ENCODE measurements around the gene TPM3. TPM values are rescaled to one million over a fixed set of nuclear protein-coding genes. Genes with fewer than 3 reads are reported as not detected.

Gene TPM3
- total RNA-seq, 4 donors from 2014 or later = 227 to 352 (median 298) TPM

DNA sequence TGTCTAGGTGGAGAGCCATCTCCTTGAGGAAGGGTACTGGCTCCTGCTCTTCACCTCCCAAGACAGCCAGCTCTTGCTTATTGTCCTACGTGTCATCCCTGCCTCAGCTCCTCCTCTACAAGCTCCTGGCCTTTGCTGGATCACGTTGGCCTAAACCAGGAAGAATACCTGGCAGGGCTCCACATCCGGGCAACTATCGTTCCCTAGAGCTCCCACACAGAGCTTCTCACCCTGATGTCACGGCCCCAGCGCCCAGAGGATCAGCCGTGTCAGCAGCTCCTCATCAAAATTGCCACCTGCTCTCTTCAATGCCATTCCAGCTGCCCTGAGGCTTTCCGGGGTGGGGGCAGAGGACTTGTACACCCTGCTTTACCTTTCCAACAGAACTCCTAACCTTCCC, 1.9 kb upstream of the TPM3 start:
- Histone ChIP-seq H3K27ac (no peak overlapping the region), H3K36me3 (no peaks in the 10 kb centered on the region), H3K4me3 (replicated peaks in 1 of 3) (no peak overlapping the region), H3K9me3 (no peaks in the 10 kb centered on the region), H3K27me3 (no peaks in the 10 kb centered on the region), H3K4me1 (no peaks in the 10 kb centered on the region)
- 42 to 53% methylated on average over 7 to 8 of the region's 8 CpGs for WGBS, 2 donors
- TF ChIP-seq CTCF (IDR thresholded peaks at IDR 0.05) = no peak
- no peak for TF ChIP-seq POLR2A (IDR thresholded peaks at IDR 0.05)
- peak in 1 of 2 donors; percentile 19 for DNase-seq
- intact Hi-C loops (cut with DNase I) = no loop called here

- 39 to 45% methylated on average over 3 of the region's 3 CpGs for WGBS, 2 donors
- intact Hi-C loops (cut with DNase I) = no loop called here
- Histone ChIP-seq H3K4me3 (replicated peaks in 1 of 3) (no peak overlapping the region), H3K27ac (no peak overlapping the region), H3K27me3 (no peaks in the 10 kb centered on the region), H3K9me3 (no peaks in the 10 kb centered on the region), H3K36me3 (no peaks in the 10 kb centered on the region), H3K4me1 (no peaks in the 10 kb centered on the region)
- TF ChIP-seq CTCF (IDR thresholded peaks at IDR 0.05) (no peak), POLR2A (IDR thresholded peaks at IDR 0.05) (no peak)
- DNase-seq = no peak
These were observed 576 bp upstream of the TPM3 start for GRCh38 chr1:154192476-154192875.

GRCh38 chr1:154190550-154190949, 1.4 kb downstream of the TPM3 start:
- intact Hi-C loops (cut with DNase I) = no loop called here
- no peak overlapping the region for H3K27ac ChIP-seq
- WGBS, 2 donors = 35 to 44% methylated on average over 1 of the region's 1 CpG
- no peaks in the 10 kb centered on the region for H3K4me1 ChIP-seq
- no peaks in the 10 kb centered on the region for H3K36me3 ChIP-seq
- no peaks in the 10 kb centered on the region for H3K27me3 ChIP-seq
- DNase-seq = no peak
- TF ChIP-seq CTCF (IDR thresholded peaks at IDR 0.05) = no peak
- TF ChIP-seq POLR2A (IDR thresholded peaks at IDR 0.05) = no peak
- no peak overlapping the region for H3K4me3 ChIP-seq (replicated peaks in 1 of 3)
- no peaks in the 10 kb centered on the region for H3K9me3 ChIP-seq

- H3K36me3 ChIP-seq = no peaks in the 10 kb centered on the region
- H3K9me3 ChIP-seq = no peaks in the 10 kb centered on the region
- intact Hi-C loops (cut with DNase I) = no loop called here
- no peak for DNase-seq
- 25 to 50% methylated on average over 2 of the region's 2 CpGs for WGBS, 2 donors
- H3K4me1 ChIP-seq = peaks cover under 1 to 3% of the 10 kb centered on the region in 2 donors
- no peak overlapping the region for H3K4me3 ChIP-seq (replicated peaks in 1 of 3)
- TF ChIP-seq CTCF (IDR thresholded peaks at IDR 0.05) (no peak), POLR2A (IDR thresholded peaks at IDR 0.05) (no peak)
- H3K27ac ChIP-seq = no peak overlapping the region
- H3K27me3 ChIP-seq = no peaks in the 10 kb centered on the region
These were observed 4.9 kb downstream of the TPM3 start for GRCh38 chr1:154186852-154187501.

DNA sequence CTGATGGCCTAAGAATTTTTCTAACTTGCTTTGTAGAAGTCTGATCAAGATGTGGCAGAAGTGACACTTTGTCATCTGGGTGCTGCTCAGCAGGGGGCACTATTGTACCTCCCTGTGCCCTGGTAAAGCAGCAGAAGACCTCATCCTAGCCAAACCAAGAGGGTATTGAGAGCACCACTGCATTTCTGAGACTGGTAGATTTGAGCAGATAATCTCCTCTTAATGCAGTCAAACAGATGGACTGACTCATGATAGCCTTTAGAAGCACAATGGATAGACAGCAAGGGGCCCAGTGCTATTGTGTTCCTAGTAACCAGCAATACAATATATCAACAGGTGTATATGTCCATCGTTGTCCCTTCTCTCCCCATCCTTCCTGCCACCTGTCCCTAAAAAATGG, 5.7 kb downstream of the TPM3 start:
- H3K36me3 ChIP-seq = no peaks in the 10 kb centered on the region
- H3K27ac ChIP-seq = no peak overlapping the region
- H3K4me3 ChIP-seq (replicated peaks in 1 of 3) = no peak overlapping the region
- DNase-seq = no peak
- WGBS, 2 donors = 64 to 81% methylated on average over 1 of the region's 1 CpG
- no peaks in the 10 kb centered on the region for H3K9me3 ChIP-seq
- intact Hi-C loops (cut with DNase I) = no loop called here
- no peaks in the 10 kb centered on the region for H3K27me3 ChIP-seq
- TF ChIP-seq CTCF (IDR thresholded peaks at IDR 0.05) = peak in 3 of 6 experiments; percentile 5 to 17 (median 5)
- TF ChIP-seq POLR2A (IDR thresholded peaks at IDR 0.05) = no peak
- H3K4me1 ChIP-seq = peaks cover 7 to 11% of the 10 kb centered on the region in 2 donors
